Upper lobe of left lung (tissue), 6 donors: Measurements from ENCODE around the gene MAFF. TPM values are rescaled to one million over a fixed set of nuclear protein-coding genes. Genes with fewer than 3 reads are reported as not detected.

Source experiments
- ATAC-seq, 2 donors: fragments of 200-7000 bp; cut with Tn5 transposase; one replicate each; pipeline ENCODE4 v1.9.1; 2022; ENCODE audit warnings: mild to moderate bottlenecking in 2 of 2, moderate library complexity in 2 of 2; ENCODE audit not compliant: low FRiP score in 2 of 2
- DNase-seq, 2 donors: peaks; one replicate each; pipeline ENCODE4 v3.0.0-alpha.2; 2019 to 2020
- H3K27ac ChIP-seq, 4 donors: fragments of 200-600 bp; sonication (generic); one replicate each; pipeline ENCODE4 v1.5.1; 2016 to 2019
- H3K27me3 ChIP-seq, 4 donors: fragments of 200-600 bp; sonication (generic); one replicate each; pipeline ENCODE4 v1.5.1; 2017 to 2019
- H3K36me3 ChIP-seq, 4 donors: fragments of 200-600 bp; sonication (generic); one replicate each; pipeline ENCODE4 v1.5.1; 2016 to 2019
- H3K4me1 ChIP-seq, 4 donors: fragments of 200-600 bp; sonication (generic); one replicate each; pipeline ENCODE4 v1.5.1; 2018 to 2019
- H3K4me3 ChIP-seq, 4 donors: fragments of 200-600 bp; sonication (generic); one replicate each; pipeline ENCODE4 v1.5.1; 2017 to 2019; ENCODE audit warnings: mild to moderate bottlenecking in 2 of 4, moderate library complexity in 1 of 4
- H3K9me3 ChIP-seq, 4 donors: fragments of 200-600 bp; sonication (generic); one replicate each; pipeline ENCODE4 v1.5.1; 2018 to 2019
- EP300 ChIP-seq, 4 donors: sonication (generic); formaldehyde crosslinking; IDR thresholded peaks; one replicate each; pipeline ENCODE4 v1.5.1; 2017; ENCODE audit warnings: antibody characterized with exemption in 4 of 4, control low read depth in 2 of 4
- POLR2A ChIP-seq, 4 donors: fragments of 450-650 bp; IDR thresholded peaks; one replicate each; pipeline ENCODE4 v1.5.1; 2016 to 2017; ENCODE audit warnings: antibody characterized with exemption in 4 of 4, mild to moderate bottlenecking in 2 of 4
- POLR2AphosphoS5 ChIP-seq, 2 donors: sonication (generic); formaldehyde crosslinking; IDR thresholded peaks; one replicate each; pipeline ENCODE4 v1.5.1; 2017; ENCODE audit warnings: antibody characterized with exemption in 2 of 2
- WGBS, 2 donors: methylation state at CpG; one replicate each; pipeline ENCODE4 v1.1.5; 2017 to 2018; 5-methylcytosine and 5-hydroxymethylcytosine counted together
- total RNA-seq, 6 donors: library from RNA; depleted of rRNA in 4 of 6; stranded (reverse); fragments of >200 nt in 4 of 6; gene quantifications; one replicate each; pipeline versions ENCODE4 v1.1.0 to v1.2.1, GENCODE V29; 2016 to 2021
- TF ChIP-seq, protein P1 (sequence below), 6 experiments: fragments of 450-650 bp in 4 of 6; fragments of 200-600 bp in 2 of 6; sonication (generic) in 2 of 6; IDR thresholded peaks; one replicate each; pipeline ENCODE4 v1.5.1; 2016 to 2019; ENCODE audit warnings: antibody characterized with exemption in 6 of 6
- donor health status: DM: no; HTN: no; CAD: no; lungs with moderate emphysema.
- donor health status: DM: no; HTN: yes; CAD: no; lungs with severe emphysema.

Gene MAFF
- total RNA-seq, 6 donors from 2014 or later = 25.1 to 75.7 (median 44.5) TPM

DNA sequence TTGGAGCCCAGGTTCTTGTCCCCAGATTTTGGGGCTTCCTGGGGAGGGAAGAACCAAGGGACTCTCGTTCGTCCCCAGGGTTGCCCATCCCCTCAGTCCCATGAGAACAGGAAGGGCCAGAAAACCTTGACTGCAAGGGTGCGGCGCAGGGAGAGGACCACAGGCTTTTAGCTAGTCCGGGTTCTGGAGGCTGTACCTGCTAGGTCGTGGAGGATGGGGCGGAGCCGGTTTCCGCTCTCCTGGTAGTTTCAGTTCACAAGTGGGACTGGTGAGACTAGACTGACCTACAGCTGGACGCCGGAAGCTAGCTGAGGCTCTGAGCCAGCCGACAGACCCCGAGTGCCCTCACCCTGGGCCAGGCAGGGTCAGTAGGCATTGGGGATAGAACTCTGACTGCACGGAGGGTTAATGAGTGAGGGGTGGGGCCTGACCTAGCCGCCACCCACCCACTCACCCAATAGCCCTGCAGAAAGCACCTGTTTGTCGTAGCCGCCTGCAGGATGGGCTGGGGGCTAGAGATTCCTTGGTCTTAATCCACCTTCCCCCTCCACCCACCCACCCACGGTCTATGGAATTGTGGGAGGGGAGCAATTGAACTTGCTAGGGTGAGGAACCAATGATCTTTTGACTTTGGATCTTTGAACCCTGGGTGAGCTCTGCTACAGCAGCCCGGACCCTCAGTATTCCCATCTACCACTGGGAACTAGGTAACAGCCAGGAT is 1.5 kb downstream of the MAFF start:
- no peaks in the 10 kb centered on the region for H3K9me3 ChIP-seq
- ATAC-seq = peak; percentile 2 to 54
- peaks cover 0 to 4% (median 0%) of the 10 kb centered on the region in 4 donors for H3K36me3 ChIP-seq
- peak in 1 of 2 donors; percentile 86 for DNase-seq
- peak overlapping the region; percentile 96 to 99 (median 98) for H3K27ac ChIP-seq
- WGBS, 2 donors = 5 to 16% methylated on average over 5 to 19 of the region's 19 CpGs
- H3K4me1 ChIP-seq = peaks cover 22 to 29% (median 27%) of the 10 kb centered on the region in 4 donors
- no peaks in the 10 kb centered on the region for H3K27me3 ChIP-seq
- TF ChIP-seq, protein P1, sequence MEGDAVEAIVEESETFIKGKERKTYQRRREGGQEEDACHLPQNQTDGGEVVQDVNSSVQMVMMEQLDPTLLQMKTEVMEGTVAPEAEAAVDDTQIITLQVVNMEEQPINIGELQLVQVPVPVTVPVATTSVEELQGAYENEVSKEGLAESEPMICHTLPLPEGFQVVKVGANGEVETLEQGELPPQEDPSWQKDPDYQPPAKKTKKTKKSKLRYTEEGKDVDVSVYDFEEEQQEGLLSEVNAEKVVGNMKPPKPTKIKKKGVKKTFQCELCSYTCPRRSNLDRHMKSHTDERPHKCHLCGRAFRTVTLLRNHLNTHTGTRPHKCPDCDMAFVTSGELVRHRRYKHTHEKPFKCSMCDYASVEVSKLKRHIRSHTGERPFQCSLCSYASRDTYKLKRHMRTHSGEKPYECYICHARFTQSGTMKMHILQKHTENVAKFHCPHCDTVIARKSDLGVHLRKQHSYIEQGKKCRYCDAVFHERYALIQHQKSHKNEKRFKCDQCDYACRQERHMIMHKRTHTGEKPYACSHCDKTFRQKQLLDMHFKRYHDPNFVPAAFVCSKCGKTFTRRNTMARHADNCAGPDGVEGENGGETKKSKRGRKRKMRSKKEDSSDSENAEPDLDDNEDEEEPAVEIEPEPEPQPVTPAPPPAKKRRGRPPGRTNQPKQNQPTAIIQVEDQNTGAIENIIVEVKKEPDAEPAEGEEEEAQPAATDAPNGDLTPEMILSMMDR (IDR thresholded peaks at IDR 0.05) = no peak
- TF ChIP-seq POLR2A (IDR thresholded peaks at IDR 0.05) (peak in 1 of 4 donors; percentile 44), EP300 (IDR thresholded peaks at IDR 0.05) (no peak), POLR2AphosphoS5 (IDR thresholded peaks at IDR 0.05) (peak in 1 of 2 donors; percentile 4)
- H3K4me3 ChIP-seq = peak overlapping the region; percentile 60 to 88 (median 78)

DNA sequence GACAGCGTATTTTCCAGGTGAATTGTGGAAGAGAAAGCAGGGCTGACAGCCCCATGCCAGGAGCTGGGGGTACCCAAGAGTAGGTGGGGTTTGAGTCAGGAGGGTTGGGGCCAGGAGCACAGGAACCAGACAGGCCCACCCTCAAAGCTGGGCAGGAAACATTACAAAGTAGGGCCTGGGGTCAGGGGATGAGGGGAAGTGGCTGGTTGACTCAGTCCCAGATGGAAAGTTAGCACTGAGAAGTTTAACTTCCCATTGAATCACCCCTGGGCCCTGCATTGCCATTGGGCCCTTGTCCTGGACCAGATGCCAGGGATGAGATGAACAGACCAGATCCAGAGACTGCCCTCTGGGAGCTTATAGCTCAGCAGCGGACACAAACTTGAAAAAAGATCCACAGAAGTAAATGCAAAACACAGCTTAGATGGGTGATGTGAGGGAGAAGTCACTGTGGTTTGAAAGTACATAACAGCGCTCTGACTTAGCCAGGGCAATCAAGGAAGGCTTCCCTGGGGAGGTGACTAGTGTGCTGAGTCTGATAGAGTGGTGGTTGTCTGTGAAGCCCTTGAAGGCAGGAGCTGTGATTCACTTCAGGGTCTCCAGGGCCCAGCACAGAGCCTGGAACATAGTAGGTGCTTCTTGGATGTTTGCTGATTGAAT is 2.2 kb downstream of the MAFF start:
- no peak for DNase-seq
- Histone ChIP-seq H3K27ac (peak overlapping the region; percentile 96 to 99 (median 98)), H3K9me3 (no peaks in the 10 kb centered on the region), H3K4me1 (peaks cover 24 to 29% (median 27%) of the 10 kb centered on the region in 4 donors), H3K36me3 (peaks cover 0 to 9% (median 0%) of the 10 kb centered on the region in 4 donors), H3K27me3 (no peaks in the 10 kb centered on the region), H3K4me3 (peak overlapping the region in 3 of 4 donors; percentile 70 to 88 (median 87))
- no peak for TF ChIP-seq EP300 (IDR thresholded peaks at IDR 0.05)
- TF ChIP-seq POLR2A (IDR thresholded peaks at IDR 0.05) = no peak
- TF ChIP-seq POLR2AphosphoS5 (IDR thresholded peaks at IDR 0.05) = no peak
- TF ChIP-seq, protein P1 (IDR thresholded peaks at IDR 0.05) = no peak
- ATAC-seq = no peak
- 89 to 94% methylated on average over 3 of the region's 3 CpGs for WGBS, 2 donors

DNA sequence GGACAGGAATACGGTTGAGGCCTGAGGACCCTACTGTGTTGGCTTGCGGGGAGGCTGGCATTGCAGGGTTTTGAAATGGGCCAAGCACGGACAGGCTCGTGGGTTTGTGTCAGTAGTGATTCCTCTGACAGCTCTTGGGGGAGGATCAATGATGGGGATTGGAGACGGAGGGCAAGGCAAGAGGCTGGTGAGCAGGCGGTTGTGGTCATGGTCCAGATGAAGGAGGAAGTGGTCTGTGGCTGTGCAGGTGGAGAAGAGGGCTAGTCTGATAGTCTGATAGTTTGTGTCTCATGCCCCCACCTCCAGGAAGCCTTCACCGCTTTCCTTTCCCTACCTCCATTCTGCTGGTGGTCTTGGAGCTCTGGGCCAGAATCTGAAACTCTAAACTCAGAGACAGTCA is 3.0 kb downstream of the MAFF start:
- 66 to 79% methylated on average over 7 of the region's 7 CpGs for WGBS, 2 donors
- H3K4me3 ChIP-seq = no peak overlapping the region
- DNase-seq = no peak

DNA sequence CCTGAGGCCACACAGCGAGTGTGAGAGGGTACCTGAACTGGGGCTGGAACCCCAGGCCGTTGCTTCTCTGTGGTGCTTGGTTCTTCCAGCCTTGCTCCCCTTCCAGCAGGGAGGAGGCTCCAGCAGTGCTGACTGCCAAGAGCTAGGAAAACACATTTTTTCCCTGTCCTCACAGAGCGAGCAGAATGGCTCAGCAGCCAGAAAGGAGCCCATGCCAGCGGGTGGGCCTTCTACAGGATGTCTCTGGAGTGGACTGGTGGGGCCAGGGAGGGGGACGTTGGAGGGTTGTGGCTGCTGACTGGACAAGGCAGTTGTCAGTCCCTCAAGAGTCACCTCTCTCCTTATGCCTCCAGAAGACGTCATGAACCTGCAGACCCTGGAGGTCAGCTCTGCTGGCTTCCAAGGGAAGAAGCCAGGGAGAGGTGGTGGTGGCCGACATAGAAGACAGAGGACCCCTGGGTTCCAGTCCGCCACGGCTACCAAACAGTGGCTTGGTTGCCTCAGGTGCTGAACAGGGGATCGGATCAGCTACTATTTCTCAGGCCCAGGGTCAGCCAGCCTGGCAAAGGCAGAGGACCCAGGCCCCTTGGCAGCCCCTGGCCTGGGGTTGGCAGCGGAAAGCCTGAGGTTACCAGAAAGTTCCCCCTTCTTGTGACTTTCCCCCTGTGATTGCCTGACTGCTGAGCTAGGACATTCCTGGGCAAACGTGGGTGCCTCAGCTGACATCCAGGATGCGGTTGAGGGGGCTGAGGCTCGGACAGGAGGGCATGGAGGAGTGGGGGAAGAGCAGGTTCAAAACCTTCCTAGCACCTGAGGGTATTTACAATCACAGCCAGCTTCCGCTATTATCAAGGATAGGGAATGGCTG is 3.7 kb downstream of the MAFF start:
- H3K4me3 ChIP-seq = no peak overlapping the region
- ATAC-seq (peak in 1 of 2 donors; percentile 47), DNase-seq (peak in 1 of 2 donors; percentile 51)
- TF ChIP-seq POLR2A (IDR thresholded peaks at IDR 0.05) (no peak), POLR2AphosphoS5 (IDR thresholded peaks at IDR 0.05) (peak in 1 of 2 donors; percentile 39)
- 48 to 71% methylated on average over 5 to 15 of the region's 15 CpGs for WGBS, 2 donors
- no peaks in the 10 kb centered on the region for H3K9me3 ChIP-seq
- no peaks in the 10 kb centered on the region for H3K27me3 ChIP-seq
- peaks cover 24 to 37% (median 29%) of the 10 kb centered on the region in 4 donors for H3K4me1 ChIP-seq
- H3K36me3 ChIP-seq = peaks cover 0 to 9% (median 0%) of the 10 kb centered on the region in 4 donors
- peak overlapping the region; percentile 51 to 99 (median 79) for H3K27ac ChIP-seq

More for the DNA sequence above, 3.0 kb downstream of the MAFF start:
- ATAC-seq = no peak
- H3K4me1 ChIP-seq = peaks cover 24 to 30% (median 27%) of the 10 kb centered on the region in 4 donors
- H3K9me3 ChIP-seq = no peaks in the 10 kb centered on the region
- peak overlapping the region in 3 of 4 donors; percentile 62 to 99 (median 96) for H3K27ac ChIP-seq
- TF ChIP-seq EP300 (IDR thresholded peaks at IDR 0.05) = no peak
- TF ChIP-seq, protein P1 (IDR thresholded peaks at IDR 0.05) = no peak
- TF ChIP-seq POLR2A (IDR thresholded peaks at IDR 0.05) = no peak
- no peak for TF ChIP-seq POLR2AphosphoS5 (IDR thresholded peaks at IDR 0.05)
- no peaks in the 10 kb centered on the region for H3K27me3 ChIP-seq
- peaks cover 0 to 9% (median 0%) of the 10 kb centered on the region in 4 donors for H3K36me3 ChIP-seq
